Nucleus accumbens (tissue), 56 donors: Measurements from ENCODE around the gene FUT6.

Experiments used
- DNase-seq, 56 donors: peaks; one replicate each; lab custom pipeline; 2025; lab: John Stamatoyannopoulos, UW

Gene FUT6

GRCh38 chr19:5828661-5829566, 10.6 kb downstream of the FUT6 start:
- no peak for DNase-seq

DNA sequence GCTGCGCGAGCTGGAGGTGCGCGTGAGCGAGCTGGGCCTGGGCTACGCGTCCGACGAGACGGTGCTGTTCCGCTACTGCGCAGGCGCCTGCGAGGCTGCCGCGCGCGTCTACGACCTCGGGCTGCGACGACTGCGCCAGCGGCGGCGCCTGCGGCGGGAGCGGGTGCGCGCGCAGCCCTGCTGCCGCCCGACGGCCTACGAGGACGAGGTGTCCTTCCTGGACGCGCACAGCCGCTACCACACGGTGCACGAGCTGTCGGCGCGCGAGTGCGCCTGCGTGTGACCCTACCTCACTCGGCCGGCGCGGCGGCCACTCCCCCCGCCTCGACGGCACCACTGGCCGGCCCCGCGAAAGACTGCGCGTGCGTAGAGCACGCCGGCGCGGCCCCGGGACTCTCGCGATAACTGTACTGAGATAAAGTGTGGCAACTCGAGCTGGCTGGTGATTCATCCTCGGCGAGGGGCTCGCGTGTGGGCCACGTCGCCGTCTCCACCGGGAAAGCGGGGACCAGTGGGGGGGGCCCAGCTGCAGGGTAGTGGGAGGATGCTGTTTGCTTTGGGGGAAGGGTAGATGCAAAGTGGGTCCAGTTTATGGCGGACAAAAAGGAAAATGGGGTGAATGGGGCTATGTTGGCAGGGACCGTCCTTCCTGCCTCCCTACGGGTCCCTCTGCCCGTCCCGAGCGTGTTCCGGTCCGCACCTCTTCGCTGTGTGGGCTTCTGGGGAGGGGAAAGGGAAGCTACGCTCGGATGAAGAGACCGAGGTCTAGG, 11.4 kb downstream of the FUT6 start:
- peak in 51 of 56 donors; percentile 6 to 85 (median 61) for DNase-seq

DNA sequence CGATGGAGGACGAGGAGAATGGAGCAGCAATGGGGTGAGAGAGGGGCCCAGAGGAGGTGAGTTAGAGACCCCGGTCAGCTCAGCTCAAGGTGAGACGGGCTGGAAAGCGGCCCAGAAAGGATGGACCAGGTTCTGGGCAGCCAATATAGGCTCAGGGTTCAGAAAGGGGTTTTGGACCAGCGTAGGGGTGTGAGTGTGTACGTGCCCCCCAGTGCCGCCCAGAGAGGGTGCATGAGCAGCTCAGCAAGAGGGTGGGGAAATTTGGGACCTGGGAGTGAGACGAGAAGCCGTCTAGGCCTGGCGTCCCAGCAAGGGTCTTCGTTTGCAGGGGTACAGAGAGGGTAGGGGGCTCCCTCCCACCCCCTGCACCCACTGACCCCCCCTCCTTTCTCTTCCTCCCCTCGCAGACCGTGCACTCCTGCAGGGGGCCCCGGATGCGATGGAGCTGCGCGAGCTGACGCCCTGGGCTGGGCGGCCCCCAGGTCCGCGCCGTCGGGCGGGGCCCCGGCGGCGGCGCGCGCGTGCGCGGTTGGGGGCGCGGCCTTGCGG, 12.1 kb downstream of the FUT6 start:
- no peak for DNase-seq

DNA sequence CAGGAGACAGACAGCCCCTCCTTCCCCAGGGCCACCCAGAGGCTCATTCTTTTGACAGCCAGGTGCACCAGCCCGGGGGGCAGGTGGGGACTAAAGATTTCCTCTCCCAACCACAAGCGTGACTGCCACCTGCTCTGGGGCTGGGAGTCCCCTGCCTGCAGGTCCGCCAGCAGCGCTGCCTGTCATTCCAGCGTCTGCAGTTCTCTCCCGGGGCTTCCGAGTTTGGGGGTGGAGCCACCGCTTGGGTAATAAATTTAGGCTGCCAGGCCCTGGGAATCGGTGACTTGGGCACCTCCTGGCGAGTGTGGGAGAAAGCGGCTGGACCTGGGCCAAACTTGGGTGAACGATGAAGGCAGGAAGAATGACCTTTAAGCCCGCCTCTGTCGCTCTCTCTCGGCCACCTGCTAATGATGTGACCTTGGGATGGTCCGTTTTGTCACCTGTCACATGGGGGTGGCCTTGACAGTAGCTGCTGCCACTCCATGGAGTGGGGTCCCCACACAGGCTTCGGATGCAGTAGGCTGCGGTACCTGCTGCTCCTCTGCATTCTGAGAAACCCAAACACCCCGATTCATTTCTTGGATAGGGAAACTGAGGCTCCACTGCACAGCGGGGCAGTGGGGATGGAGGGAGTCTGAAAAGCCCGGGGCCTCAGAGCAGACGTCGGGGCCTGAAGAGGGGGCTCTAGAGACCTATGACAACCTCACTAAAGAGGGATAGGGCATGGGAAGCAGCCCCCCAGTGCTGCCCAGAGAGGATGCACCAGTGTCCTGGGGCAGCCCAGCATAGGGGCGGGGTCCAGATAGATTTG, 12.8 kb downstream of the FUT6 start:
- no peak for DNase-seq

- peak in 10 of 56 donors; percentile 2 to 44 (median 18) for DNase-seq
Observed at GRCh38 chr19:5825178-5825577, 14.3 kb downstream of the FUT6 start.

GRCh38 chr19:5824751-5825150, 14.8 kb downstream of the FUT6 start:
- DNase-seq: no peak

DNA sequence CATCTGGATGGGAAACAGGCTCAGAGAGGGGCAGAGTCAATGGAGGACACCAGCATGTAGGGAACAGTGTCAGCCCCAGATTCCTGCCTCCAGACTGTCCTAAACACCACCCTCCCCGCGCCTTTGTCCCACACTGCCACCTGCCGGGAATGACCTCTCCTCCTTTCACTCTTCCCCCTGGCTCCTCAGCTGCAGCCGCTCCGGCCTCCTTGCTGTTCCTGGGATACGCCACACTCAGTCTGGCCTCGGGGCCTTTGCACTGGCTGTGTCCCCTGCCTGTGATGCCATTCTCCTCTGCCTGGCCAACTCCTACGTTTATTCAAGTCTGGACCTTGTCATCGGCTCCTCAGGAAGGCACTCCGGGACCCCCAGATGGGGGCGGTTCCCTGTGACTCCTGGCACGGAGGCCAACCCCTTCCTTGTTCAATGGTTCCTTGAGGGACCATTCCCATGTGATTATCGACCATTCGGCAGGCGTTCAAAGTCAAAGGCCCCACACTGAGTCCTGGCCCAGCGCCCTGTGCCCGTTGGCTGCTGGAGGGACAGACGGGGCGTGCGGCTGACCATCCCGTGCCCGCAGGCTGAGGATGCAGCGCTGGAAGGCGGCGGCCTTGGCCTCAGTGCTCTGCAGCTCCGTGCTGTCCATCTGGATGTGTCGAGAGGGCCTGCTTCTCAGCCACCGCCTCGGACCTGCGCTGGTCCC, 15.8 kb downstream of the FUT6 start:
- no peak for DNase-seq

- DNase-seq: no peak
Observed at GRCh38 chr19:5822181-5822844, 17.2 kb downstream of the FUT6 start.

DNA sequence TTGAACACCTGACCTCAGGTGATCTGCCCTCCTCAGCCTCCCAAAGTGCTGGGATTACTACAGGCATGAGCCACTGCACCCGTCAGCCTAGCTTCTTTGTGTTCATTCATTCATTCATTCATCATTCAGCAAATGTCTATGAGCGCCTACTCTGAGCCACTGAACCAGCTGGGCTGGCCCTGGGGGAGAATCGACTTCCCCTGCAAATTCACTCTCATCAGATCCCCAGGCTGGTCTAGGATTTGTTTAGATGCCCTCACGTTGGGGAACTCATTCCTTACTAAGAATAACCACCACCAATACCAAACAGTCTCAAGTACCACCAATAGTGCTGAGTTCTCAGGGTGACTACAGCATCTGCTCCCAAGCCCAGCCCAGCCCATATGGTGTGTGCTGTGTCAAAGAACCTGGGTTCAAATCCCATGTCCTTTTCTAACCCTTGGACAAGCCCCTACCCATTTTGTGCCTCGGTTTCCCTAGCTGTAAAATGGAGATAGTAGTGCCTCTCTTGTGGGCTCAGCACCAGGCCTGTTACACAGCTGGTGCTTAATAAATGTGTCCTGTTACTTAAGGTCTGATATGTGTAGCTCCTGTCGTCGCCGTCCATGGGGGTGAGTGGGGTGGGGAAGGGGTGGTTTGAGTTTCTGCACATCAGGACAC, 17.9 kb downstream of the FUT6 start:
- no peak for DNase-seq

DNA sequence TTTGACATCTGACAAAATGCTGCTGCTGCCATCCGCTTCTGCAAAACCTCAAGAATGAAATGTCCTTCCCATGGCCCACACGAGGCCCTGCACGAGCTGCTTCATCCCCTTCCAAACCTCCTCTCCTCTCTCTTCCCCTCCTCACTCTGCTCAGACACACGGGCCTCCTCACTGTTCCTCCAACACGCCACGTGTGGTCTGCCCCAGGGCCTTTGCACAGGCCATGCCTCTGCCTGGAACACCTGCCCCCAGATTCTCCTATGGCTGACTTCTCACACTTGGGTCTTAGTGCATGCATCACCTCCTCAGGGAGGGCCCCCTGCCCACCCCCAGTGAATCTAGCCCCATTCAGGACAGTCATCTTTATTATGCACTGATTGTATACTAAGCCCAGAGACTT, 18.7 kb downstream of the FUT6 start:
- DNase-seq: no peak

DNA sequence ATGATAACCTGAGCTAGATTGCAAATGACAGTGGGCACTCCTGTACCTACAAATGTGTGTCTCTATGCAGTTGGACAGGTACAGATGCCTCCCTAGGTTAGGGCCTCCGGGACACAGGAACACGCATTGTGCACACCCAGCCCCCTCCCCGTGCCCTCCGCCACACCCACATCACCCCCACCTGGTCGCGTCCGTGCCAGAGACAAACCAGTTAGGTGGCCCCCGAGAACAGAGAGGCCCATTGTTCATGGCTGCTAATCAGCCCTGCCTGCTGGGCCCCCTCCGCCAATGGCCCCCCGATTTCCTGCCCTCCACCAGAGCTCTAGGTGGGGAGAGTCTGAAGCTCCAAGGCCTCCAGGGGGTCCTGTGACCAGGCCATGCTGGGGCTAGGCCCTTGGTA, 20.9 kb downstream of the FUT6 start:
- DNase-seq: no peak

- no peak for DNase-seq
Observed at GRCh38 chr19:5817218-5817617, 22.3 kb downstream of the FUT6 start.

DNA sequence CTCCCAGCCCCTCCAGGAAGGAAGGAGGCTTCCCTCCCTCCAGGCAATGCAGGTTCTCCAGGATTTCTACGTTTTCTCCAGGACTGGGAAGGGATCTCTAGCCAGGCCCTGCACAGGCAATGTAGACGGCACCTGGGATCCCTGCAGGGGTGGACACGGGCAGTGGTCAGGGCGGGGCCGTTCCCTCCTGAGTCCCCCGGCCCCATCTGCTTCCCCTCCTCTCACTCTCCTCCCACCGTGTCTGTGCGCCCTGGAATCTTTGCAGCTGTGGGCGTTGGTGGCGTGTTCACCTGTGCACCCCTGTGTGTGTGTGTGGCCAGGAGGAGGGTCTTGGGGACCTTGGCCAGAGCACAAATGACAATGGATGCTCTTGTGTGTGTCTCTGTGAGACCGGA, 24.7 kb downstream of the FUT6 start:
- no peak for DNase-seq

- no peak for DNase-seq
Observed at GRCh38 chr19:5814123-5814851, 25.2 kb downstream of the FUT6 start.

- no peak for DNase-seq
Observed at GRCh38 chr19:5811117-5811516, 28.4 kb downstream of the FUT6 start.

GRCh38 chr19:5809469-5809868, 30.0 kb downstream of the FUT6 start:
- DNase-seq: no peak

- no peak for DNase-seq
Observed at GRCh38 chr19:5809053-5809452, 30.4 kb downstream of the FUT6 start.

DNA sequence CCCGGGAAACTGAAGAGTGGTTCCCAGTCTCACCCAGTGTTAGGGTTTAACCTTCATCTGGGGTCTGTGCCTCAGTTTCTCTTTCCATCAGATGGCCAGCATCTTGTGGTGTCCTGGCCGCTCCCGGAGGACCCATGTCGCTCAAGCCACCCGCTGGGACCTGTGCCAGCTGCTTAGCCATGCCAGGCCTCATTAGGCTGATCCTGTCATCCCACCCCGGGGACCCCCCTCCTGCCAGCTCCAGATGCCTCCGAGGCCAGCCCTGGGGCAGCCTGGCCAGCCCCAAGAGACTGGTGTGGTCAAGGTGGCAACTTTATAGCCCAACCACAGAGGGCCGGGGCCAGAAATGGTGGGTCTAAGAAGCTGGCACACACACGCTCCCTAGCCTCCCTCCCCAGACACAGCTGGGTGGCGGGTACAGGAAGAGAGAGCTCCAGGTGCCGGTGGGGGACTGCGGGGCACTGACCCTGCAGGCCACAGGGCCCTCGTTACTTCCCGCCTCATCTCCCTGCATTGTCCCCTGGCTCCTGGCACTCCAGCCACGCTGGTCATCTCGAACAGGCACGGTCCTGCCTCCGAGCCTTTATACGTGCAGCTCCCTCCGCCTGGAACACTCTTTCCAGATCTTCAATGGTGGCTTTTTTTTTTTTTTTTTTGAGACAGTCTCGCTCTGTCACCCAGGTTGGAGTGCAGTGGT, 31.2 kb downstream of the FUT6 start:
- no peak for DNase-seq
